ENCODE data around the gene TRIM41.
A peak's percentile ranks its signal among the peaks of the same experiment; 100 is the strongest.
"Not testable (repeated sequence)": the region's sequence is repeated elsewhere in the genome, so short reads cannot be mapped to it uniquely, and the experiment has no call there.

Gene TRIM41

DNA sequence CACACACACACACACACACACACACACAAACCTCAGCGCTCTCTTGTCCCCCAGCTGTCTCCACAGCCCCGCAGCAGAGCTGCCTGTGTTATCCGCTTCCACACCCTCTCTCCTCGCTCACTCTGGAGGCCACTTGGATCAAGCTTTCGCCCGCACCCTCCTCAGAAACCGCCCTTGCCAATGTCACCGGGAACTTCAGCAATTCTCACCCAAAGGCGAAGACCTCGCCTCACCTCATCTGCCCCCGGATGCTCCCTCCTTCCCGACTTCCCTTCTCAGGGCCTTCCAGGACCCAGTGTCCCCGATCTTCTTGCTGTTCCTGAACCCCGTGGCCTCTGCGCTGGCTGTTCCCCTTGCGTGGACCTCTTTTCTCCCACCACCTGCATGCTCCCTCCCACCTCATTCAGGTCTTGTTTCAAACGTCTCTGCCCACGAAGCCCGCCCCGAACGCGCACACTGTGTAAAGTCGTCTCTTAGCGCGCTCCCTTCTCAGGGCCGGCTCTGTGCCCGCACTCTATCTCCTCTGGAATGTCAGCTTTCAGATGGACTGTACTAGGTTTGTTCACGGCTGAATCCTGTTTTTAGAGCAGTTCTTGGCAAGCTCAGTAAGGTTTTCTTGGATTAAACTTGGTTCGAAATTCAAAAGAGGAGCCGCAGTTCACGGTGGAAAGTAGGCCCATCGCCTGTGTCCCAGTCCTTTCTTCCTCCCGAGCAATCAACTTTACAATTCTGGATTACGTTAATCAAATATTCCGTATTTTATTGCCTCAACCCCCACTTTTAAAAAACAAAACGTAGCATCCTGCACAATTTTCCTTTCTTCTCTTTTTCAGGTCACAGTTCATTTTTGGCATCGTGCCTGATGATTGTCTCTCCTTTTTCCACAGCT lies 17.1 kb upstream of the TRIM41 start:
- no peaks in the 10 kb centered on the region for H3K27me3 ChIP-seq (ENCODE audit: insufficient read depth, poor library complexity, severe bottlenecking)
- TF ChIP-seq, protein P1, sequence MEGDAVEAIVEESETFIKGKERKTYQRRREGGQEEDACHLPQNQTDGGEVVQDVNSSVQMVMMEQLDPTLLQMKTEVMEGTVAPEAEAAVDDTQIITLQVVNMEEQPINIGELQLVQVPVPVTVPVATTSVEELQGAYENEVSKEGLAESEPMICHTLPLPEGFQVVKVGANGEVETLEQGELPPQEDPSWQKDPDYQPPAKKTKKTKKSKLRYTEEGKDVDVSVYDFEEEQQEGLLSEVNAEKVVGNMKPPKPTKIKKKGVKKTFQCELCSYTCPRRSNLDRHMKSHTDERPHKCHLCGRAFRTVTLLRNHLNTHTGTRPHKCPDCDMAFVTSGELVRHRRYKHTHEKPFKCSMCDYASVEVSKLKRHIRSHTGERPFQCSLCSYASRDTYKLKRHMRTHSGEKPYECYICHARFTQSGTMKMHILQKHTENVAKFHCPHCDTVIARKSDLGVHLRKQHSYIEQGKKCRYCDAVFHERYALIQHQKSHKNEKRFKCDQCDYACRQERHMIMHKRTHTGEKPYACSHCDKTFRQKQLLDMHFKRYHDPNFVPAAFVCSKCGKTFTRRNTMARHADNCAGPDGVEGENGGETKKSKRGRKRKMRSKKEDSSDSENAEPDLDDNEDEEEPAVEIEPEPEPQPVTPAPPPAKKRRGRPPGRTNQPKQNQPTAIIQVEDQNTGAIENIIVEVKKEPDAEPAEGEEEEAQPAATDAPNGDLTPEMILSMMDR (IDR thresholded peaks at IDR 0.05; ENCODE audit: poor library complexity, severe bottlenecking): no peak
- no peaks in the 10 kb centered on the region for H3K9me3 ChIP-seq (ENCODE audit: severe bottlenecking)
- H3K4me1 ChIP-seq (ENCODE audit: insufficient read depth, poor library complexity, severe bottlenecking): peaks cover 12% of the 10 kb centered on the region
- DNase-seq (ENCODE audit: low spot score) (no peak), ATAC-seq (ENCODE audit: low read depth) (no peak)
- H3K27ac ChIP-seq (ENCODE audit: poor library complexity, severe bottlenecking): peak overlapping the region; percentile 76
- H3K4me3 ChIP-seq (ENCODE audit: severe bottlenecking): peak overlapping the region; percentile 67
- peaks cover 9% of the 10 kb centered on the region for H3K36me3 ChIP-seq (ENCODE audit: low read depth)

DNA sequence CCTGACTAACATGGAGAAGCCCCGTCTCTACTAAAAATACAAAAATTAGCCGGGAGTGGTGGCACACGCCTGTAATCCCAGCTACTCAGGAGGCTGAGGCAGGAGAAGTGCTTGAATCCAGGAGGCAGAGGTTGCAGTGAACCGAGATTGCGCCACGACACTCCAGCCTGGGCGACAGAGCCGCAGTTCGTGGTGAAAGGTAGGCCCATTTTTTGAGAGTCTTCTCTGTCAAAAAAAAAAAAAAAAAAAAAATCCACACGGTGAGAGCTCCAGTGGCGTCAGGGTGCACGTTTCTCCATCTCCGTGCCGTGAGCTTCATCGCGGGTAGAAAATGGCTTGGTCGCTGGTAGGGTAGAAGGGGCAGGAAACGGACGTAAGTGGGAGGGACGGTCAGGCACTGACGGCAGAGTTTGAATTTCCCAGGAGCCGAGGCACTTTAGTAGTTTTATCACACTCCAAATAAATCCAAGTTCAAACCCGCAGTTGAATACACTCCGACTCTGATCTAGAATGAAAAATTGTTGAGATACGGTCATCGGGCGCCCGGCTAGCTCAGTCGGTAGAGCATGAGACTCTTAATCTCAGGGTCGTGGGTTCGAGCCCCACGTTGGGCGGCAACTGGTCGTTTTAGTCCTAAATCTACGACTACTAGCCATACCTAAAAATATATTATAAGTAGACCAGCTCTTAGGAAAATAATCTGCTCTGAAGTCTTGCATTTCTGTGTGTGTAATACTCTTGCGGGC lies 15.7 kb upstream of the TRIM41 start:
- DNase-seq (ENCODE audit: low spot score) (peak; percentile 83), ATAC-seq (ENCODE audit: low read depth) (peak; percentile 45)
- Histone ChIP-seq H3K4me3 (ENCODE audit: severe bottlenecking) (peak overlapping the region; percentile 67), H3K27ac (ENCODE audit: poor library complexity, severe bottlenecking) (peak overlapping the region; percentile 76), H3K36me3 (ENCODE audit: low read depth) (peaks cover 9% of the 10 kb centered on the region), H3K4me1 (ENCODE audit: insufficient read depth, poor library complexity, severe bottlenecking) (peaks cover 12% of the 10 kb centered on the region), H3K9me3 (ENCODE audit: severe bottlenecking) (no peaks in the 10 kb centered on the region), H3K27me3 (ENCODE audit: insufficient read depth, poor library complexity, severe bottlenecking) (no peaks in the 10 kb centered on the region)
- TF ChIP-seq, protein P1 (IDR thresholded peaks at IDR 0.05; ENCODE audit: poor library complexity, severe bottlenecking): no peak

DNA sequence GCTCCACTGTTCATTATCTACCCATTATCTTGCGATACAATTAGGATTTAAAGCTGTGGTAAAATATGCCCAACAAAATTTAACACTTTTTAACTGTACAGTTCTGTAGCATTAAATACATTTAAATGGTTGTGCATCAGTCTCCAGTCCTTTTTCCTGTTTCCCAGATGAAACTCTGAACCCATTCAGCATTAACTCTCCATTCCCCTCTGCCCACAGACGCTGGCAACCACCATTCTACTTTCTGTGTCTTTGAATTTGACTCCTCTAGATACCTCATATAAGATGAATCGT lies 15.2 kb upstream of the TRIM41 start:
- Histone ChIP-seq H3K9me3 (ENCODE audit: severe bottlenecking) (no peaks in the 10 kb centered on the region), H3K36me3 (ENCODE audit: low read depth) (peaks cover 5% of the 10 kb centered on the region), H3K27me3 (ENCODE audit: insufficient read depth, poor library complexity, severe bottlenecking) (no peaks in the 10 kb centered on the region), H3K27ac (ENCODE audit: poor library complexity, severe bottlenecking) (peak overlapping the region; percentile 76), H3K4me1 (ENCODE audit: insufficient read depth, poor library complexity, severe bottlenecking) (peaks cover 12% of the 10 kb centered on the region), H3K4me3 (ENCODE audit: severe bottlenecking) (peak overlapping the region; percentile 67)
- DNase-seq (ENCODE audit: low spot score): no peak
- TF ChIP-seq, protein P1 (IDR thresholded peaks at IDR 0.05; ENCODE audit: poor library complexity, severe bottlenecking): no peak
- ATAC-seq (ENCODE audit: low read depth): no peak

- not testable (repeated sequence) for H3K27me3 ChIP-seq (ENCODE audit: insufficient read depth, poor library complexity, severe bottlenecking); DNase-seq (ENCODE audit: low spot score); ATAC-seq (ENCODE audit: low read depth); H3K27ac ChIP-seq (ENCODE audit: poor library complexity, severe bottlenecking); H3K4me3 ChIP-seq (ENCODE audit: severe bottlenecking); H3K36me3 ChIP-seq (ENCODE audit: low read depth); H3K4me1 ChIP-seq (ENCODE audit: insufficient read depth, poor library complexity, severe bottlenecking); H3K9me3 ChIP-seq (ENCODE audit: severe bottlenecking)
Observed at GRCh38 chr5:181209006-181209405, 14.1 kb upstream of the TRIM41 start.

GRCh38 chr5:181210148-181210547 lies 12.9 kb upstream of the TRIM41 start:
- not testable (repeated sequence) for H3K9me3 ChIP-seq (ENCODE audit: severe bottlenecking); H3K36me3 ChIP-seq (ENCODE audit: low read depth); ATAC-seq (ENCODE audit: low read depth); H3K27ac ChIP-seq (ENCODE audit: poor library complexity, severe bottlenecking); H3K27me3 ChIP-seq (ENCODE audit: insufficient read depth, poor library complexity, severe bottlenecking); DNase-seq (ENCODE audit: low spot score); H3K4me3 ChIP-seq (ENCODE audit: severe bottlenecking); H3K4me1 ChIP-seq (ENCODE audit: insufficient read depth, poor library complexity, severe bottlenecking)

GRCh38 chr5:181210698-181211097 lies 12.4 kb upstream of the TRIM41 start:
- not testable (repeated sequence) for H3K4me3 ChIP-seq (ENCODE audit: severe bottlenecking); DNase-seq (ENCODE audit: low spot score); H3K4me1 ChIP-seq (ENCODE audit: insufficient read depth, poor library complexity, severe bottlenecking); H3K27ac ChIP-seq (ENCODE audit: poor library complexity, severe bottlenecking); H3K9me3 ChIP-seq (ENCODE audit: severe bottlenecking); ATAC-seq (ENCODE audit: low read depth); H3K27me3 ChIP-seq (ENCODE audit: insufficient read depth, poor library complexity, severe bottlenecking); H3K36me3 ChIP-seq (ENCODE audit: low read depth)

Measured in RWPE2 (cell line).